Pancreas (tissue), 10 donors: ENCODE results near the gene PGA4. TPM values are rescaled to one million over a fixed set of nuclear protein-coding genes. Genes with fewer than 3 reads are reported as not detected.
"Not testable (repeated sequence)": the region's sequence is repeated elsewhere in the genome, so short reads cannot be mapped to it uniquely, and the experiment has no call there.

ENCODE experiments used
- ATAC-seq, 4 donors: fragments of 200-7000 bp; cut with Tn5 transposase; one replicate each; pipeline versions ENCODE4 v1.8.0 to v1.9.1; 2020; ENCODE audit warnings: mild to moderate bottlenecking in 4 of 4, moderate library complexity in 4 of 4
- DNase-seq, 6 donors: peaks; one replicate each; pipeline ENCODE4 v3.0.0-alpha.2; 2020
- FAIRE-seq: peaks from 2 replicates; lab custom pipeline; 2012; peaks lifted over from hg19 to GRCh38; lab: Jason Lieb, UNC
- H3K27ac ChIP-seq, 4 donors: fragments of 200-600 bp; sonication (generic); 1 replicate in 3 of 4; 2 replicates in 1 of 4; pipeline versions ENCODE4 v1.5.0 to v1.8.0; 2020
- H3K27me3 ChIP-seq, 4 donors: fragments of 200-600 bp; one replicate each; pipeline ENCODE4 v1.8.0; 2021
- H3K36me3 ChIP-seq, 3 donors: fragments of 200-600 bp; sonication (generic) in 1 of 3; one replicate each; pipeline versions ENCODE4 v1.5.0 to v1.8.0; 2020 to 2021
- H3K4me1 ChIP-seq, 3 donors: fragments of 200-600 bp; one replicate each; pipeline ENCODE4 v1.8.0; 2021
- H3K4me3 ChIP-seq, 4 donors: fragments of 200-600 bp; sonication (generic) in 2 of 4; one replicate each; pipeline versions ENCODE4 v1.5.0 to v1.8.0; 2020 to 2021
- H3K9me3 ChIP-seq, 4 donors: fragments of 200-600 bp; one replicate each; pipeline ENCODE4 v1.8.0; 2021
- WGBS, 2 donors: extraction: QIAGEN DNeasy Blood & Tissue Kit; methylation state at CpG; one replicate each; pipeline ENCODE4 v1.1.7; 2013; 5-methylcytosine and 5-hydroxymethylcytosine counted together
- intact Hi-C, 3 donors: fragments of 100-400 bp; cut with DNase I; formaldehyde crosslinking; loops; one replicate each; pipeline versions ENCODE4 v1.11.1 to v1.14.2; 2022
- polyA plus RNA-seq, 2 donors: library from polyadenylated mRNA; stranded (reverse); fragments of 200-250 nt; gene quantifications; one replicate each; pipeline ENCODE4 v1.2.3, GENCODE V29; 2013
- total RNA-seq, 6 donors: library from RNA; stranded (reverse); fragmentation: NEBNext Ultra II Directional in 4 of 6; extraction: Animal tissue kit (Norgen Biotek cat#: 25700) in 4 of 6; gene quantifications; one replicate each; pipeline versions ENCODE4 v1.2.1 to v1.2.4, GENCODE V29; 2021 to 2023
- donor health status: healthy with polysubstance abuse.
- donor health status: DM: no; HTN: no; CAD: no; lungs with moderate emphysema.
- donor health status: DM: no; HTN: no; CAD: no.
- donor health status: control.
- donor health status: control.
- donor health status: Bipolar disorder and iron deficiency.
- donor health status: DM: yes; HTN: yes; CAD: no.
- donor health status: DM: no; HTN: no; CAD: no.
- donor health status: DM: no; HTN: no; CAD: no.
- donor health status: DM: yes; HTN: yes; CAD: no.

Gene PGA4
- total and polyA plus RNA-seq, 8 donors: 0.16 to 4.6 (median 2.2) TPM; not detected in 1

DNA sequence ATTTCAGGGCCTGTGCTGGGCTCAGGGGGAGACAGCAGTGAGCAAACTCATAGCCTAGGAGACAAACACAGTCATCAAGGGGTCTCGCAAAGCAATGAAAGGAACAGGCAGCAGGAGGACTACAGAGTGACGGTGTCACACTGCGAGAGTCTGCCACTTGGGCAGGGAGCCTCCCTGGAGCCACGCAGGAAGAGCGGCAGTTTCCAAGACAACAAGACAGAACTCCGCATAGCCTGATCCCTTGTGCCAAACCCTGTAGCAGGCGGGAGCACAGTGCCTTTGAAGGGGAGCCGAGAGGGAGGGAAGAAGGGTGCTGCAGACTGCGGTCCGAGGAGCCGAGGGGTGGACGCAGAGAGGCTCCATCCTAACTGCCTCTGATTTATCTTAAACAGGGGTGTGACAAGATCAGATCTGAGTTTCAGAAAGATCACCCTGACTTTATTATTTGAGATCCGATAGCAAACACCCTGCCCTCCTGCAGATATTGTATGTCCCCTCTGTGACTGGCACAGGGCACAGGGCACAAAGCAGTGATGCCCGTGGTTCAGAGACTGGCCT is 17.6 kb upstream of the PGA4 start:
- H3K27me3 ChIP-seq, H3K27ac ChIP-seq, H3K4me1 ChIP-seq, H3K36me3 ChIP-seq, FAIRE-seq, H3K4me3 ChIP-seq, DNase-seq, ATAC-seq, intact Hi-C loops, H3K9me3 ChIP-seq: not testable (repeated sequence)
- 75 to 80% methylated on average over 14 of the region's 14 CpGs for WGBS, 2 donors

GRCh38 chr11:61207636-61208310 is 14.4 kb upstream of the PGA4 start:
- H3K4me1 ChIP-seq, H3K4me3 ChIP-seq, H3K9me3 ChIP-seq, H3K27me3 ChIP-seq, H3K36me3 ChIP-seq, ATAC-seq, DNase-seq, intact Hi-C loops, H3K27ac ChIP-seq, FAIRE-seq: not testable (repeated sequence)
- no CpG with 5 or more reads among the region's 9 CpGs for WGBS, 2 donors

DNA sequence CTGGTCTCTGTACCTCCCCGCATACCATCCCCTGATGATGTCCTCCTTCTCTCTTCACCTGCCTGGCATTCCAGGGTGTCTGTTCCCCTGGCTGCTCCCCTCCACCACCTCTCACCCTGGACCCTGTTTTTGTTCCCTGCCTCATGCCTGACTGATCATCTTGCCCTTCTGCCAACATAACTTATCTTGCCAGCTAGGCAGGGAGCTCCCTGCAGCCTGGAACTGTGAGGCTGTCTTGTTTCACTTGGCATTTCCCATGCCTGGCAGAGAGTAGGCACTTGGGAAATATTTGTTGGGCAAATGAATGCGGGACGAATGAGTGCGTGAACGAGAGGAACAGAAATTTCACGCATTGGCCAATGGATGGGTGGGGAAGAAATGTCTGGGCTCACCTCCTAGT is 11.5 kb upstream of the PGA4 start:
- no CpG with 5 or more reads among the region's 6 CpGs for WGBS, 2 donors
- H3K4me1 ChIP-seq, ATAC-seq, FAIRE-seq, H3K27ac ChIP-seq, H3K36me3 ChIP-seq, intact Hi-C loops, H3K4me3 ChIP-seq, DNase-seq, H3K27me3 ChIP-seq, H3K9me3 ChIP-seq: not testable (repeated sequence)

DNA sequence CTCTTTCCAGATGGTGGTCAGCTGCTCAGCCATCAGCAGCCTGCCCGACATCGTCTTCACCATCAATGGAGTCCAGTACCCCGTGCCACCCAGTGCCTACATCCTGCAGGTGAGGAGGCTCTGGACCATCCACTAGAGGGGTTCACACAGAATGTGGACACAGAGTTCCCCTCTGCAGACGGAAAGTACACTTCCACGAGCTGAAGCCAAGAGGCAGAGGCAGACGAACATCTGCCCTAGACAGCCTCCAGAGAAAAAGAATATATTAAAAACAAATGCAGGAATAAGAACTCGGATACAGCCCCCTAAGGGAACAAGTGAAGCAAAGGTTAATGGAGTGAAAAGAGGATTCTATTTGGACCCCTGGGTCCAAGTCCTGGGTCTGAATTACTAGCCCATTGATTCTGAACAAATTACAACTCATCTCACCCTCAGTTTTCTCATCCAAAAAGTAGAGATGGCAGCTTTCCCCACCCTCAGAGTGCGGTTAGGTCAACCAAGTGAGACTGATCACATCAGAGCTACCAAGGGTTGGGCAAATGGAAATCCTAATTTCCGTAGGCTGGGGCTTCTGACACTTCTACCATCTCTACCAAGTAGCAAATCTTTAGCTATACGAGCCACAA is 10.7 kb upstream of the PGA4 start:
- ATAC-seq, H3K4me1 ChIP-seq: not testable (repeated sequence)
- WGBS, 2 donors: 75 to 79% methylated on average over 7 of the region's 10 CpGs

DNA sequence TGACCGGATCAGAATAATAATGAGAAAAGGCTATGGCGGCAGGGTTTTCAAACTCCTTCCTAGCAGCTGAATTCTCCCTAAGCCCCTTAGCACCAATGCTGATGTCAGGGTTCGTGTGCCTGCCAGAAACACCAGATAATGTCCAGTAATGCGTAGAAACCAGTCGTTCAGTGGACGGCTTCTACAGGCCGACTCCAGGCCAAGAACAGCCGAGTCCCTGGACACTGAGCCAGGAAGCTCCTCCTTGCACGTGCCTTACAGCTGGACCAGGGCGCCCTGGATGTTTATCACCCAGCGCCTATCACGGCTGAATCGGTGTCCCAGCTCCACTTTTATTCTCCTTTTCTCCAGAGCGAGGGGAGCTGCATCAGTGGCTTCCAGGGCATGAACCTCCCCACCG is 9.9 kb upstream of the PGA4 start:
- H3K27me3 ChIP-seq, H3K36me3 ChIP-seq, DNase-seq, H3K27ac ChIP-seq, ATAC-seq, H3K4me1 ChIP-seq, H3K9me3 ChIP-seq, H3K4me3 ChIP-seq, intact Hi-C loops, FAIRE-seq: not testable (repeated sequence)
- no CpG with 5 or more reads among the region's 15 CpGs for WGBS, 2 donors

More for the DNA sequence above, 10.7 kb upstream of the PGA4 start:
- FAIRE-seq, H3K4me3 ChIP-seq, H3K27ac ChIP-seq, intact Hi-C loops, DNase-seq, H3K9me3 ChIP-seq, H3K27me3 ChIP-seq, H3K36me3 ChIP-seq: not testable (repeated sequence)

DNA sequence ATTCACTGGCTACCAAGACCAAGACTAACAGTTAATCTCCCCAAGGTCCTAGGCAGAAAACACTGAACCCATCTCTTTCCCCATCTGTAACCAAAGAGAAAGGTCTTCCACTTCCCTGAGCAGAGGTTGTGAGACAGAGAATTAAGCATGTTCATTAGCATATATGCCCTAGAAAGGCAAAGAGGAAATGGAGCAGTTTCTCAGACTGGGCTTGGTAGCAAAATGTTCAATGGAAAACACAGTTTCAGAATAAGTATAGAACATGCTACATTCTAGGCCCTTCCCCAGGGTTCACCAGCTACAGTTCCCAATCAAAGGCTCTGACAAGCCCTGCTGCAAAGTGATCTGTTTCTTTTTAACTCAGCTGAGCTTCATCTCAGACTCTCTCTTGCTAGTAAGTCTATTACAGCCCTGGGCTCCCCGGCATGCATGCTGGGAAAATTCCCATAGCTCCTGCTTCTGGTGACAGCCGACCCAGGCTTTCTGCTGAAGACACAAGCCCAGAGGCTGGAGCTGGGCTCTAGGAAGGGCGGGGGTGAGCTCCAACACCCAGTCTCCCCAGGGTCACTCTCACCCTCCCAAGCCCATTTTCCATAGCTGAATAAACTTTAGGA is 8.3 kb upstream of the PGA4 start:
- H3K27ac ChIP-seq, H3K27me3 ChIP-seq, FAIRE-seq, intact Hi-C loops, H3K9me3 ChIP-seq, DNase-seq, ATAC-seq, H3K4me3 ChIP-seq, H3K36me3 ChIP-seq, H3K4me1 ChIP-seq: not testable (repeated sequence)
- no CpG with 5 or more reads among the region's 3 CpGs for WGBS, 2 donors

DNA sequence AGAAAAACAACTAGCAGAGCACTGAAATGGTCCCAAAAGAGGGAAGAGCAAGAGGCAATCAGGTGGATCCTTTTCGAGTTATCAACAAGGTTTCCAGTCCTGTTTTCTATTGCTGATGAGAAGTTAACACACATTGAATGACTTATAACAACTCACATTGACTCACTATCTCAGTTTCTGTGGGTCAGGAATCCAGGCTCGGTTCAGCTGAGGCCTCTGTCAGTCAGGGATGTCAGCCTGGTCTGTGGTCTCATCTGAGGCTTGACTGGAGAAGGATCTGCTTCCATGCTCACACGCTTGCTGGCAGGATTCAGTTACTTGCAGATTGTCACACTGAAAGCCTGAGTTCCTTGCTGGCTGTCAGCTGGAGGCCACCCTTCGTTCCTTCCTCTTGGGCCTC is 3.8 kb upstream of the PGA4 start:
- H3K9me3 ChIP-seq, ATAC-seq, intact Hi-C loops, H3K36me3 ChIP-seq, DNase-seq, H3K4me3 ChIP-seq, H3K4me1 ChIP-seq, FAIRE-seq, H3K27me3 ChIP-seq, H3K27ac ChIP-seq: not testable (repeated sequence)
- no CpG with 5 or more reads among the region's 4 CpGs for WGBS, 2 donors

GRCh38 chr11:61219016-61219415 is 3.1 kb upstream of the PGA4 start:
- FAIRE-seq, DNase-seq, H3K36me3 ChIP-seq, intact Hi-C loops, H3K4me3 ChIP-seq, H3K4me1 ChIP-seq, H3K9me3 ChIP-seq, H3K27ac ChIP-seq, H3K27me3 ChIP-seq, ATAC-seq: not testable (repeated sequence)
- 81 to 88% methylated on average over 5 of the region's 5 CpGs for WGBS, 2 donors

- H3K4me3 ChIP-seq, H3K36me3 ChIP-seq, FAIRE-seq, H3K4me1 ChIP-seq, H3K27ac ChIP-seq, DNase-seq, H3K9me3 ChIP-seq, intact Hi-C loops, H3K27me3 ChIP-seq: not testable (repeated sequence)
- WGBS, 2 donors: no CpG with 5 or more reads among the region's 5 CpGs
- peak in 2 of 4 donors; percentile 29 to 56 for ATAC-seq
Measured at GRCh38 chr11:61222692-61223091, 545 bp downstream of the PGA4 start.

- DNase-seq, H3K27ac ChIP-seq, ATAC-seq, FAIRE-seq, H3K4me3 ChIP-seq, H3K36me3 ChIP-seq, H3K27me3 ChIP-seq, H3K4me1 ChIP-seq, H3K9me3 ChIP-seq, intact Hi-C loops: not testable (repeated sequence)
- no CpG with 5 or more reads among the region's 10 CpGs for WGBS, 2 donors
Measured at GRCh38 chr11:61226457-61227137, 4.5 kb downstream of the PGA4 start.

GRCh38 chr11:61229458-61229857 is 7.3 kb downstream of the PGA4 start:
- H3K4me1 ChIP-seq, H3K27me3 ChIP-seq, intact Hi-C loops, H3K9me3 ChIP-seq, H3K4me3 ChIP-seq, DNase-seq, FAIRE-seq, ATAC-seq, H3K27ac ChIP-seq, H3K36me3 ChIP-seq: not testable (repeated sequence)
- no CpG with 5 or more reads among the region's 6 CpGs for WGBS, 2 donors
